SK-N-SH (cell line): ENCODE results near the gene RNGTT. TPM values are rescaled to one million over a fixed set of nuclear protein-coding genes. Genes with fewer than 3 reads are reported as not detected.

Source experiments
- CTCF ChIA-PET: fragments of 300-600, 350-600 bp; formaldehyde crosslinking; extraction: SDS; loops from one replicate; lab custom pipeline; 2021; lab: Yijun Ruan, JAX
- POLR2A ChIA-PET: fragments of 350-600 bp; sonication (Branson Sonifier 250); formaldehyde crosslinking; extraction: SDS; loops from one replicate; lab custom pipeline; 2020; ENCODE audit warnings: antibody characterized with exemption, inconsistent platforms; lab: Yijun Ruan, JAX
- DNase-seq: peaks from one replicate; pipeline ENCODE4 v3.0.0; 2012
- H2AFZ ChIP-seq: fragments of 200-600 bp; sonication (generic); 2 replicates; pipeline ENCODE4 v1.8.1; 2016; ENCODE audit warnings: antibody characterized with exemption, mild to moderate bottlenecking, low read depth
- H3F3A ChIP-seq: fragments of 200-600 bp; sonication (generic); replicated peaks from 2 replicates; pipeline ENCODE3; 2016; ENCODE audit warnings: antibody characterized with exemption, mild to moderate bottlenecking; ENCODE audit not compliant: insufficient read depth
- H3K27ac ChIP-seq, 2 experiments: fragments of 200-500 bp in 1 of 2; fragments of 200-600 bp in 1 of 2; sonication (Bioruptor generic) in 1 of 2; sonication (generic), shearing (Covaris generic) in 1 of 2; 2 replicates each; pipeline versions ENCODE4 v1.5.1 to v1.6.1; 2014 to 2016; ENCODE audit warnings: low read depth in 2 of 2, inconsistent platforms in 1 of 2, low read length in 1 of 2, mild to moderate bottlenecking in 1 of 2, mixed read lengths in 1 of 2
- H3K27me3 ChIP-seq: fragments of 200-600 bp; sonication (generic), shearing (Covaris generic); 2 replicates; pipeline ENCODE4 v1.6.1; 2016; ENCODE audit warnings: mixed run types; ENCODE audit not compliant: insufficient read depth
- H3K36me3 ChIP-seq, 2 experiments: fragments of 200-500 bp in 1 of 2; fragments of 200-600 bp in 1 of 2; sonication (Bioruptor generic) in 1 of 2; sonication (generic) in 1 of 2; replicated peaks in 1 of 2; 2 replicates each; pipeline versions ENCODE3 to v1.5.1; 2014 to 2016; ENCODE audit warnings: low read length in 1 of 2, mild to moderate bottlenecking in 1 of 2; ENCODE audit not compliant: insufficient read depth in 2 of 2, control insufficient read depth in 1 of 2
- H3K4me1 ChIP-seq, 2 experiments: fragments of 200-500 bp in 1 of 2; fragments of 200-600 bp in 1 of 2; sonication (Bioruptor generic) in 1 of 2; sonication (generic), shearing (Covaris generic) in 1 of 2; 2 replicates each; pipeline versions ENCODE4 v1.5.1 to v1.6.1; 2014 to 2016; ENCODE audit warnings: low read depth in 1 of 2, low read length in 1 of 2, mixed run types in 1 of 2; ENCODE audit not compliant: insufficient read depth in 2 of 2, control insufficient read depth in 1 of 2
- H3K4me2 ChIP-seq: fragments of 200-600 bp; sonication (generic), shearing (Covaris generic); 2 replicates; pipeline ENCODE4 v1.6.1; 2017; ENCODE audit warnings: mixed run types
- H3K4me3 ChIP-seq, 2 experiments: fragments of 200-500 bp in 1 of 2; fragments of 200-600 bp in 1 of 2; sonication (Bioruptor generic) in 1 of 2; sonication (generic), shearing (Covaris generic) in 1 of 2; 2 replicates each; pipeline versions ENCODE4 v1.5.1 to v1.8.1; 2014 to 2016; ENCODE audit warnings: low read depth in 2 of 2, inconsistent platforms in 1 of 2, low read length in 1 of 2, mild to moderate bottlenecking in 1 of 2, mixed read lengths in 1 of 2, moderate library complexity in 1 of 2
- H3K79me2 ChIP-seq: fragments of 200-600 bp; sonication (generic); 2 replicates; pipeline ENCODE4 v1.8.1; 2017; ENCODE audit warnings: mild to moderate bottlenecking; ENCODE audit not compliant: insufficient read depth
- H3K9ac ChIP-seq: fragments of 200-600 bp; sonication (generic); 2 replicates; pipeline ENCODE4 v1.6.1; 2017; ENCODE audit warnings: mixed run types
- H3K9me2 ChIP-seq: fragments of 200-600 bp; sonication (generic); 2 replicates; pipeline ENCODE4 v1.6.1; 2017; ENCODE audit warnings: mixed run types
- H3K9me3 ChIP-seq: fragments of 200-600 bp; sonication (generic); 2 replicates; pipeline ENCODE4 v1.6.1; 2017; ENCODE audit warnings: mixed run types, mild to moderate bottlenecking, moderate library complexity
- H4K20me1 ChIP-seq: fragments of 200-600 bp; sonication (generic); 2 replicates; pipeline ENCODE4 v1.6.1; 2017; ENCODE audit warnings: mild to moderate bottlenecking, mixed run types; ENCODE audit not compliant: insufficient read depth
- CHD2 ChIP-seq: fragments of 150-350 bp; IDR thresholded peaks from 2 replicates; pipeline ENCODE4 v1.6.1; 2018; ENCODE audit warnings: low read length; ENCODE audit not compliant: partially characterized antibody
- FOSL2 ChIP-seq: IDR thresholded peaks from 2 replicates; pipeline ENCODE4 v1.4.0; 2012; ENCODE audit warnings: low read depth, mild to moderate bottlenecking, moderate library complexity, borderline replicate concordance
- FOXJ3 ChIP-seq: sonication (generic); formaldehyde crosslinking; IDR thresholded peaks from 2 replicates; pipeline ENCODE4 v1.5.1; 2020; ENCODE audit warnings: mild to moderate bottlenecking, missing genetic modification reagents
- FOXM1 ChIP-seq: IDR thresholded peaks from 2 replicates; pipeline ENCODE4 v1.4.0; 2012; ENCODE audit warnings: low read depth, mild to moderate bottlenecking
- GABPA ChIP-seq: IDR thresholded peaks from 2 replicates; pipeline ENCODE4 v1.4.0; 2012; ENCODE audit warnings: low read depth, mild to moderate bottlenecking
- JUND ChIP-seq: IDR thresholded peaks from 2 replicates; pipeline ENCODE4 v1.4.0; 2012
- MXI1 ChIP-seq: IDR thresholded peaks from 2 replicates; pipeline ENCODE4 v1.6.1; 2012; ENCODE audit warnings: mild to moderate bottlenecking, low read depth, low read length, improper control_type of control experiment
- NRF1 ChIP-seq: IDR thresholded peaks from 2 replicates; pipeline ENCODE4 v1.6.1; 2012; ENCODE audit warnings: low read depth, mild to moderate bottlenecking, low read length
- RXRA ChIP-seq: IDR thresholded peaks from 2 replicates; pipeline ENCODE4 v1.4.0; 2012; ENCODE audit warnings: low read depth, mild to moderate bottlenecking, borderline replicate concordance
- SMC3 ChIP-seq: IDR thresholded peaks from 2 replicates; pipeline ENCODE4 v1.6.1; 2012; ENCODE audit warnings: low read depth, low read length, improper control_type of control experiment
- TAF1 ChIP-seq: IDR thresholded peaks from 2 replicates; pipeline ENCODE4 v1.6.1; 2012; ENCODE audit warnings: low read depth, mild to moderate bottlenecking, low read length, moderate library complexity, borderline replicate concordance
- WGBS: methylation state at CpG from one replicate; pipeline ENCODE4 v1.1.6; 2017; ENCODE audit warnings: low lambda C conversion rate; 5-methylcytosine and 5-hydroxymethylcytosine counted together
- polyA plus RNA-seq, 3 experiments: library from polyadenylated mRNA; depleted of rRNA; stranded (reverse); fragments of >200 nt; gene quantifications; 2 replicates each; pipeline ENCODE4 v1.2.3, GENCODE V29; 2012
- TF ChIP-seq, protein P1 (sequence below): IDR thresholded peaks from 2 replicates; pipeline ENCODE4 v1.4.0; 2012; ENCODE audit warnings: low read depth
- TF ChIP-seq, protein P2 (sequence below): fragments of 150-350 bp; IDR thresholded peaks from 2 replicates; pipeline ENCODE4 v1.6.1; 2016; ENCODE audit warnings: mild to moderate bottlenecking, low read depth, low read length
- TF ChIP-seq, protein P3 (sequence below): IDR thresholded peaks from 2 replicates; pipeline ENCODE4 v1.6.1; 2012; ENCODE audit warnings: mild to moderate bottlenecking, low read depth, low read length, moderate library complexity
- TF ChIP-seq, protein P4 (sequence below): fragments of 200-600 bp; sonication (generic); IDR thresholded peaks from 2 replicates; pipeline ENCODE4 v1.6.1; 2017; ENCODE audit warnings: antibody characterized with exemption, mild to moderate bottlenecking, moderate library complexity

RNGTT gene
- polyA plus RNA-seq, 1 of the 3 experiments (the other 2 are of a cell fraction): 3.3 TPM

DNA sequence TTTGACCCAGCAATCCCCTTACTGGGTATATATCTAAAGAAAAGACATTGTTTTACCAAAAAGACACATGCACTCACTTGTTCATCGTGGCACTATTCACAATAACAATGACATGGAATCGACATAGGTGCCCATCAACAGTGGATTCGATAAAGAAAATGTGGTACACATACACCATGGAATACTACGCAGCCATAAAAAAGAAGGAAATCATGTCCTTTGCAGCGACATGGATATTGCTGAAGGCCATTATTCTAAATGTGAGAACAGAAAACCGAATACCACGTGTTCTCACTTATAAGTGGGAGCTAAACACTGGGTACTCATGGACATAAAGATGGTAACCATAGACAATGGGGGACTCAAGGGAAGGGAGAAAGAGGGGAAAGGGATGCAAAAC is 222.3 kb downstream of the RNGTT start:
- Histone ChIP-seq H3F3A (no peaks in the 10 kb centered on the region), H3K4me1 (no peaks in the 10 kb centered on the region), H3K36me3 (peaks cover 0 to 4% of the 10 kb centered on the region in 2 experiments), H3K9ac (no peak overlapping the region), H3K27ac (no peak overlapping the region), H3K27me3 (no peaks in the 10 kb centered on the region), H4K20me1 (no peaks in the 10 kb centered on the region), H2AFZ (no peak overlapping the region), H3K4me2 (no peak overlapping the region), H3K9me2 (no peaks in the 10 kb centered on the region), H3K9me3 (no peaks in the 10 kb centered on the region), H3K79me2 (no peaks in the 10 kb centered on the region), H3K4me3 (no peak overlapping the region)
- DNase-seq: no peak
- CTCF ChIA-PET: no interaction called here
- POLR2A ChIA-PET: no interaction called here
- 96% methylated on average over 7 of the region's 7 CpGs for WGBS
- TF ChIP-seq NRF1: no peak
- no peak for TF ChIP-seq SMC3
- TF ChIP-seq, protein P1, sequence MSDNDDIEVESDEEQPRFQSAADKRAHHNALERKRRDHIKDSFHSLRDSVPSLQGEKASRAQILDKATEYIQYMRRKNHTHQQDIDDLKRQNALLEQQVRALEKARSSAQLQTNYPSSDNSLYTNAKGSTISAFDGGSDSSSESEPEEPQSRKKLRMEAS: no peak
- TF ChIP-seq FOXJ3: no peak
- no peak for TF ChIP-seq FOSL2
- TF ChIP-seq TAF1: no peak
- no peak for TF ChIP-seq CHD2
- TF ChIP-seq RXRA: no peak
- no peak for TF ChIP-seq MXI1

DNA sequence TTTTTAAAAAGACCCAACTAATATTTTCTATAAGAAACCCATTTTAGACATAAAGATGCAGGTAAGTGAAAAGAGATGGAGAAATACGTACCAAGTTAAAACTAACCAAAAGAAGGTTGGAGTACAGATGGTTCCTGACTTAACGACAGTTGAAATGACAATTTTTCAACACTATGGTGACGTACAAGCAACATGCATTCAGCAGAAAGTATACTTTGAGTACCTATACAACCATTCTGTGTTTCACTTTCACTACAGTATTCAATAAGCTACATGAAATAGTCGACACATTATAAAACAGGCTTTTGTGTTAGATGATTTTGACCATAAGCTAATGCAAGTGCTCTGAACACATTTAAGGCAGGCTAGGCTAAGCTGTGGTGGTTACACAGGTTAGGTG is 228.9 kb downstream of the RNGTT start:
- Histone ChIP-seq H3K9me2 (no peaks in the 10 kb centered on the region), H3K4me1 (no peaks in the 10 kb centered on the region), H2AFZ (no peak overlapping the region), H3K27me3 (no peaks in the 10 kb centered on the region), H3K36me3 (peaks cover 2 to 4% of the 10 kb centered on the region in 2 experiments), H3K4me2 (no peak overlapping the region), H3K9me3 (no peaks in the 10 kb centered on the region), H3K79me2 (no peaks in the 10 kb centered on the region), H3K4me3 (no peak overlapping the region), H3K9ac (no peak overlapping the region), H4K20me1 (no peaks in the 10 kb centered on the region), H3F3A (no peaks in the 10 kb centered on the region), H3K27ac (no peak overlapping the region)
- ChIA-PET CTCF (no interaction called here), POLR2A (no interaction called here)
- DNase-seq: no peak
- TF ChIP-seq JUND (no peak), GABPA (no peak), MXI1 (no peak), FOXM1 (no peak)
- TF ChIP-seq, protein P2, sequence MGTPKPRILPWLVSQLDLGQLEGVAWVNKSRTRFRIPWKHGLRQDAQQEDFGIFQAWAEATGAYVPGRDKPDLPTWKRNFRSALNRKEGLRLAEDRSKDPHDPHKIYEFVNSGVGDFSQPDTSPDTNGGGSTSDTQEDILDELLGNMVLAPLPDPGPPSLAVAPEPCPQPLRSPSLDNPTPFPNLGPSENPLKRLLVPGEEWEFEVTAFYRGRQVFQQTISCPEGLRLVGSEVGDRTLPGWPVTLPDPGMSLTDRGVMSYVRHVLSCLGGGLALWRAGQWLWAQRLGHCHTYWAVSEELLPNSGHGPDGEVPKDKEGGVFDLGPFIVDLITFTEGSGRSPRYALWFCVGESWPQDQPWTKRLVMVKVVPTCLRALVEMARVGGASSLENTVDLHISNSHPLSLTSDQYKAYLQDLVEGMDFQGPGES: no peak
- TF ChIP-seq, protein P3, sequence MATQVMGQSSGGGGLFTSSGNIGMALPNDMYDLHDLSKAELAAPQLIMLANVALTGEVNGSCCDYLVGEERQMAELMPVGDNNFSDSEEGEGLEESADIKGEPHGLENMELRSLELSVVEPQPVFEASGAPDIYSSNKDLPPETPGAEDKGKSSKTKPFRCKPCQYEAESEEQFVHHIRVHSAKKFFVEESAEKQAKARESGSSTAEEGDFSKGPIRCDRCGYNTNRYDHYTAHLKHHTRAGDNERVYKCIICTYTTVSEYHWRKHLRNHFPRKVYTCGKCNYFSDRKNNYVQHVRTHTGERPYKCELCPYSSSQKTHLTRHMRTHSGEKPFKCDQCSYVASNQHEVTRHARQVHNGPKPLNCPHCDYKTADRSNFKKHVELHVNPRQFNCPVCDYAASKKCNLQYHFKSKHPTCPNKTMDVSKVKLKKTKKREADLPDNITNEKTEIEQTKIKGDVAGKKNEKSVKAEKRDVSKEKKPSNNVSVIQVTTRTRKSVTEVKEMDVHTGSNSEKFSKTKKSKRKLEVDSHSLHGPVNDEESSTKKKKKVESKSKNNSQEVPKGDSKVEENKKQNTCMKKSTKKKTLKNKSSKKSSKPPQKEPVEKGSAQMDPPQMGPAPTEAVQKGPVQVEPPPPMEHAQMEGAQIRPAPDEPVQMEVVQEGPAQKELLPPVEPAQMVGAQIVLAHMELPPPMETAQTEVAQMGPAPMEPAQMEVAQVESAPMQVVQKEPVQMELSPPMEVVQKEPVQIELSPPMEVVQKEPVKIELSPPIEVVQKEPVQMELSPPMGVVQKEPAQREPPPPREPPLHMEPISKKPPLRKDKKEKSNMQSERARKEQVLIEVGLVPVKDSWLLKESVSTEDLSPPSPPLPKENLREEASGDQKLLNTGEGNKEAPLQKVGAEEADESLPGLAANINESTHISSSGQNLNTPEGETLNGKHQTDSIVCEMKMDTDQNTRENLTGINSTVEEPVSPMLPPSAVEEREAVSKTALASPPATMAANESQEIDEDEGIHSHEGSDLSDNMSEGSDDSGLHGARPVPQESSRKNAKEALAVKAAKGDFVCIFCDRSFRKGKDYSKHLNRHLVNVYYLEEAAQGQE: no peak
- TF ChIP-seq, protein P4, sequence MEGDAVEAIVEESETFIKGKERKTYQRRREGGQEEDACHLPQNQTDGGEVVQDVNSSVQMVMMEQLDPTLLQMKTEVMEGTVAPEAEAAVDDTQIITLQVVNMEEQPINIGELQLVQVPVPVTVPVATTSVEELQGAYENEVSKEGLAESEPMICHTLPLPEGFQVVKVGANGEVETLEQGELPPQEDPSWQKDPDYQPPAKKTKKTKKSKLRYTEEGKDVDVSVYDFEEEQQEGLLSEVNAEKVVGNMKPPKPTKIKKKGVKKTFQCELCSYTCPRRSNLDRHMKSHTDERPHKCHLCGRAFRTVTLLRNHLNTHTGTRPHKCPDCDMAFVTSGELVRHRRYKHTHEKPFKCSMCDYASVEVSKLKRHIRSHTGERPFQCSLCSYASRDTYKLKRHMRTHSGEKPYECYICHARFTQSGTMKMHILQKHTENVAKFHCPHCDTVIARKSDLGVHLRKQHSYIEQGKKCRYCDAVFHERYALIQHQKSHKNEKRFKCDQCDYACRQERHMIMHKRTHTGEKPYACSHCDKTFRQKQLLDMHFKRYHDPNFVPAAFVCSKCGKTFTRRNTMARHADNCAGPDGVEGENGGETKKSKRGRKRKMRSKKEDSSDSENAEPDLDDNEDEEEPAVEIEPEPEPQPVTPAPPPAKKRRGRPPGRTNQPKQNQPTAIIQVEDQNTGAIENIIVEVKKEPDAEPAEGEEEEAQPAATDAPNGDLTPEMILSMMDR: no peak
- WGBS: 96% methylated on average over 4 of the region's 4 CpGs
